Measurements from ENCODE around the gene SERHL2. TPM values are rescaled to one million over a fixed set of nuclear protein-coding genes. Genes with fewer than 3 reads are reported as not detected.

The SERHL2 gene
- total RNA-seq, 1 experiment from 2014 or later: 1.0 TPM

GRCh38 chr22:42591987-42592386 lies 38.2 kb downstream of the SERHL2 start:
- H2BK20ac ChIP-seq (ENCODE audit: low read depth, low read length, poor library complexity, severe bottlenecking): no peak overlapping the region
- Mint-ChIP-seq H3K4me1 (no peaks in the 10 kb centered on the region), H3K4me3 (no peak overlapping the region), H3K36me3 (ENCODE audit: insufficient read depth in 1 of 3, low read depth in 3 of 3) (peaks cover 39 to 93% (median 88%) of the 10 kb centered on the region in 3 experiments; a peak in 6 of 7 replicates), H3K9me3 (no peaks in the 10 kb centered on the region), H3K27me3 (ENCODE audit: low read depth) (no peaks in the 10 kb centered on the region), H3K27ac (no peak overlapping the region)
- DNase-seq: no peak
- H4K20me1 ChIP-seq (ENCODE audit: control insufficient read depth, insufficient read depth, insufficient read length): no peaks in the 10 kb centered on the region
- no peak overlapping the region for H3K4me2 ChIP-seq (ENCODE audit: insufficient read depth, insufficient read length, low read length)
- TF ChIP-seq CTCF (conservative IDR thresholded peaks at IDR 0.05): no peak
- H3K27ac ChIP-seq (ENCODE audit: insufficient read length, low read depth, low read length): no peak overlapping the region
- no peak overlapping the region for H2BK5ac ChIP-seq (ENCODE audit: insufficient read length, low read length)
- no peak overlapping the region for H4K91ac ChIP-seq (ENCODE audit: insufficient read length, low read depth, low read length)
- no peak overlapping the region for H3T11ph ChIP-seq (ENCODE audit: low read length)
- H2AFZ ChIP-seq (ENCODE audit: low read length): no peak overlapping the region
- no peak overlapping the region for H3K56ac ChIP-seq (ENCODE audit: insufficient read length, low read depth, low read length)
- no peak overlapping the region for H3K9ac ChIP-seq (ENCODE audit: extremely low read depth, insufficient read length, low read length)
- H4K5ac ChIP-seq (ENCODE audit: insufficient read length, low read depth, low read length): no peak overlapping the region
- no peak overlapping the region for H3K4ac ChIP-seq (ENCODE audit: low read depth, low read length)
- H3K9me3 ChIP-seq (ENCODE audit: control insufficient read depth, low read depth, low read length): no peaks in the 10 kb centered on the region
- H3K79me1 ChIP-seq (ENCODE audit: insufficient read depth, low read depth, low read length, poor library complexity, severe bottlenecking): no peaks in the 10 kb centered on the region
- H2BK120ac ChIP-seq (ENCODE audit: low read depth, low read length, poor library complexity, severe bottlenecking): no peak overlapping the region
- no peak overlapping the region for H2BK12ac ChIP-seq (ENCODE audit: insufficient read length, low read depth, low read length)
- no peak overlapping the region for H3K23ac ChIP-seq (ENCODE audit: insufficient read length, low read depth, low read length)
- H2AK5ac ChIP-seq (ENCODE audit: insufficient read length, low read length): no peak overlapping the region
- H3K27me3 ChIP-seq (ENCODE audit: insufficient read depth, low read length): no peaks in the 10 kb centered on the region
- H3K14ac ChIP-seq (ENCODE audit: insufficient read depth, low read length): no peak overlapping the region
- H3K18ac ChIP-seq (ENCODE audit: insufficient read length, low read depth, low read length): no peak overlapping the region
- no peaks in the 10 kb centered on the region; the same call in 1 of the 2 replicates for H3K4me1 ChIP-seq (ENCODE audit: insufficient read depth, low read length)
- no peaks in the 10 kb centered on the region for H3K79me2 ChIP-seq (ENCODE audit: insufficient read depth, low read length)
- H4K8ac ChIP-seq (replicated peaks; ENCODE audit: insufficient read length, low read depth, low read length): no peak overlapping the region
- H2BK15ac ChIP-seq (ENCODE audit: low read depth, low read length): no peak overlapping the region
- no peaks in the 10 kb centered on the region for H3K23me2 ChIP-seq (ENCODE audit: insufficient read length, low read depth, low read length, poor library complexity, severe bottlenecking)
- WGBS (ENCODE audit: extremely low coverage, insufficient read length, low lambda C conversion rate): no CpG with 5 or more reads among the region's 12 CpGs
